Ectodermal cell (in vitro differentiated cells): ENCODE results near the gene EFCAB6.

Source experiments
- H3K27ac ChIP-seq: 2 replicates; pipeline ENCODE4 v1.7.0; 2013; ENCODE audit warnings: mild to moderate bottlenecking, low read depth, low read length; ENCODE audit not compliant: insufficient read depth, poor library complexity, severe bottlenecking
- H3K27me3 ChIP-seq: 2 replicates; pipeline ENCODE4 v1.7.0; 2013; ENCODE audit warnings: mild to moderate bottlenecking, low read length; ENCODE audit not compliant: insufficient read depth, control insufficient read depth, poor library complexity, severe bottlenecking
- H3K36me3 ChIP-seq: one replicate; pipeline ENCODE4 v1.7.0; 2013; ENCODE audit warnings: low read length; ENCODE audit not compliant: control insufficient read depth, insufficient read depth
- H3K4me1 ChIP-seq: one replicate; pipeline ENCODE4 v1.7.0; 2013; ENCODE audit warnings: low read length; ENCODE audit not compliant: control insufficient read depth, insufficient read depth
- H3K4me3 ChIP-seq: 2 replicates; pipeline ENCODE4 v1.7.0; 2013; ENCODE audit warnings: low read depth, low read length, control low read depth; ENCODE audit not compliant: insufficient read depth
- H3K9me3 ChIP-seq: 2 replicates; pipeline ENCODE4 v1.7.0; 2013; ENCODE audit warnings: mild to moderate bottlenecking, low read length, moderate library complexity; ENCODE audit not compliant: control insufficient read depth
- WGBS, 2 experiments: methylation state at CpG; one replicate each; pipeline ENCODE4 v1.1.7; 2013; ENCODE audit warnings: missing lambda C conversion rate in 2 of 2; 5-methylcytosine and 5-hydroxymethylcytosine counted together

EFCAB6 gene

GRCh38 chr22:43823911-43824665, 12.0 kb upstream of the EFCAB6 start:
- 87 to 91% methylated on average over 11 to 16 of the region's 17 CpGs for whole genome bisulfite sequencing, 2 experiments
- Histone ChIP-seq H3K27me3 (no peaks in the 10 kb centered on the region), H3K36me3 (no peaks in the 10 kb centered on the region), H3K9me3 (no peaks in the 10 kb centered on the region), H3K27ac (no peak overlapping the region), H3K4me3 (no peak overlapping the region), H3K4me1 (peaks cover 17% of the 10 kb centered on the region)

GRCh38 chr22:43823353-43823908, 11.3 kb upstream of the EFCAB6 start:
- H3K27ac ChIP-seq: no peak overlapping the region
- no peaks in the 10 kb centered on the region for H3K27me3 ChIP-seq
- H3K4me1 ChIP-seq: peaks cover 10% of the 10 kb centered on the region
- no peak overlapping the region for H3K4me3 ChIP-seq
- no peaks in the 10 kb centered on the region for H3K9me3 ChIP-seq
- no peaks in the 10 kb centered on the region for H3K36me3 ChIP-seq
- WGBS, 2 experiments: 53 to 56% methylated on average over 13 of the region's 13 CpGs

GRCh38 chr22:43821606-43822425, 9.7 kb upstream of the EFCAB6 start:
- Histone ChIP-seq H3K4me3 (no peak overlapping the region), H3K4me1 (peaks cover 10% of the 10 kb centered on the region), H3K9me3 (no peaks in the 10 kb centered on the region), H3K27me3 (no peaks in the 10 kb centered on the region), H3K27ac (no peak overlapping the region), H3K36me3 (no peaks in the 10 kb centered on the region)
- WGBS, 2 experiments: 91% methylated on average over 22 of the region's 22 CpGs

GRCh38 chr22:43820651-43821305, 8.7 kb upstream of the EFCAB6 start:
- Histone ChIP-seq H3K4me3 (no peak overlapping the region), H3K27ac (no peak overlapping the region), H3K27me3 (no peaks in the 10 kb centered on the region), H3K36me3 (no peaks in the 10 kb centered on the region), H3K4me1 (peaks cover 10% of the 10 kb centered on the region), H3K9me3 (no peaks in the 10 kb centered on the region)
- 84 to 86% methylated on average over 18 of the region's 18 CpGs for WGBS, 2 experiments

- H3K9me3 ChIP-seq: no peaks in the 10 kb centered on the region
- no peaks in the 10 kb centered on the region for H3K27me3 ChIP-seq
- no peak overlapping the region for H3K27ac ChIP-seq
- H3K36me3 ChIP-seq: no peaks in the 10 kb centered on the region
- H3K4me1 ChIP-seq: peaks cover 10% of the 10 kb centered on the region
- WGBS, 2 experiments: 90 to 91% methylated on average over 13 of the region's 13 CpGs
- H3K4me3 ChIP-seq: no peak overlapping the region
Measured at GRCh38 chr22:43819931-43820640, 8.0 kb upstream of the EFCAB6 start.

- Histone ChIP-seq H3K27ac (no peak overlapping the region), H3K4me1 (peaks cover 10% of the 10 kb centered on the region), H3K27me3 (no peaks in the 10 kb centered on the region), H3K9me3 (no peaks in the 10 kb centered on the region), H3K36me3 (no peaks in the 10 kb centered on the region), H3K4me3 (no peak overlapping the region)
- 96 to 97% methylated on average over 12 of the region's 12 CpGs for WGBS, 2 experiments
Measured at GRCh38 chr22:43819421-43819921, 7.4 kb upstream of the EFCAB6 start.

GRCh38 chr22:43818981-43819380, 6.9 kb upstream of the EFCAB6 start:
- Histone ChIP-seq H3K27me3 (no peaks in the 10 kb centered on the region), H3K4me1 (peaks cover 10% of the 10 kb centered on the region), H3K4me3 (no peak overlapping the region), H3K27ac (no peak overlapping the region), H3K36me3 (no peaks in the 10 kb centered on the region), H3K9me3 (no peaks in the 10 kb centered on the region)
- WGBS, 2 experiments: 95 to 96% methylated on average over 11 of the region's 11 CpGs

- Histone ChIP-seq H3K36me3 (no peaks in the 10 kb centered on the region), H3K4me1 (peaks cover 4% of the 10 kb centered on the region), H3K4me3 (no peak overlapping the region), H3K27me3 (no peaks in the 10 kb centered on the region), H3K27ac (no peak overlapping the region), H3K9me3 (no peaks in the 10 kb centered on the region)
- 95% methylated on average over 9 of the region's 9 CpGs for WGBS, 2 experiments
Measured at GRCh38 chr22:43817402-43817801, 5.3 kb upstream of the EFCAB6 start.

- Histone ChIP-seq H3K27ac (no peak overlapping the region), H3K4me1 (peaks cover 4% of the 10 kb centered on the region), H3K9me3 (no peaks in the 10 kb centered on the region), H3K36me3 (no peaks in the 10 kb centered on the region), H3K4me3 (no peak overlapping the region), H3K27me3 (no peaks in the 10 kb centered on the region)
- 92 to 94% methylated on average over 5 of the region's 5 CpGs for WGBS, 2 experiments
Measured at GRCh38 chr22:43814264-43814663, 2.2 kb upstream of the EFCAB6 start.
